OCI-LY3 (cell line): ENCODE results near the gene ZAR1L.
"Not testable (repeated sequence)": the region's sequence is repeated elsewhere in the genome, so short reads cannot be mapped to it uniquely, and the experiment has no call there.

Experiments
- H2AFZ ChIP-seq: fragments of 200-600, 300-600 bp; shearing (Covaris generic); 2 replicates; pipeline ENCODE4 v1.6.0; 2014; ENCODE audit warnings: antibody characterized with exemption, low read depth, low read length
- H3K27ac ChIP-seq: fragments of 200-600, 300-600 bp; sonication (generic); 2 replicates; pipeline ENCODE4 v1.5.1; 2014; ENCODE audit warnings: mild to moderate bottlenecking, low read length, moderate library complexity, mixed read lengths
- H3K27me3 ChIP-seq: fragments of 200-600, 300-600 bp; sonication (generic); 2 replicates; pipeline ENCODE4 v1.6.1; 2014; ENCODE audit warnings: low read depth, low read length, mixed read lengths
- H3K36me3 ChIP-seq: fragments of 200-600, 300-600 bp; sonication (generic); replicated peaks from 2 replicates; pipeline ENCODE3; 2014; ENCODE audit warnings: low read depth, low read length, mixed read lengths
- H3K4me1 ChIP-seq: fragments of 300-600, 200-600 bp; sonication (generic); 2 replicates; pipeline ENCODE4 v1.6.1; 2014; ENCODE audit warnings: low read length, mixed read lengths
- H3K4me2 ChIP-seq: fragments of 200-600, 300-600 bp; sonication (generic); 2 replicates; pipeline ENCODE4 v1.6.1; 2014; ENCODE audit warnings: low read length, mixed read lengths
- H3K4me3 ChIP-seq: fragments of 300-600, 200-600 bp; sonication (generic); 2 replicates; pipeline ENCODE4 v1.5.1; 2014; ENCODE audit warnings: antibody characterized with exemption, mild to moderate bottlenecking, low read length, moderate library complexity
- H3K79me2 ChIP-seq: fragments of 300-600, 200-600 bp; shearing (Covaris generic); 2 replicates; pipeline ENCODE4 v1.6.1; 2014; ENCODE audit warnings: mild to moderate bottlenecking, low read length, mixed read lengths
- H3K9ac ChIP-seq: fragments of 300-600, 200-600 bp; shearing (Covaris generic); 2 replicates; pipeline ENCODE4 v1.6.0; 2014; ENCODE audit warnings: mild to moderate bottlenecking, low read length, moderate library complexity
- H3K9me3 ChIP-seq: fragments of 200-600, 300-600 bp; shearing (Covaris generic); 2 replicates; pipeline ENCODE4 v1.6.1; 2014; ENCODE audit warnings: low read length, mixed read lengths; ENCODE audit not compliant: insufficient read depth
- H4K20me1 ChIP-seq: fragments of 200-600, 300-600 bp; sonication (generic); 2 replicates; pipeline ENCODE4 v1.6.1; 2016; ENCODE audit warnings: low read length, mixed read lengths; ENCODE audit not compliant: insufficient read depth
- EZH2phosphoT487 ChIP-seq: fragments of 200-600 bp; shearing (Covaris generic); IDR thresholded peaks from 2 replicates; pipeline ENCODE4 v1.6.1; 2018; ENCODE audit warnings: antibody characterized with exemption, mixed run types, low read depth
- TF ChIP-seq, protein P1 (sequence below): fragments of 200-600, 300-600 bp; sonication (generic); IDR thresholded peaks from 2 replicates; pipeline ENCODE4 v1.5.1; 2014; ENCODE audit warnings: antibody characterized with exemption, low read length, low read depth

The ZAR1L gene, protein sequence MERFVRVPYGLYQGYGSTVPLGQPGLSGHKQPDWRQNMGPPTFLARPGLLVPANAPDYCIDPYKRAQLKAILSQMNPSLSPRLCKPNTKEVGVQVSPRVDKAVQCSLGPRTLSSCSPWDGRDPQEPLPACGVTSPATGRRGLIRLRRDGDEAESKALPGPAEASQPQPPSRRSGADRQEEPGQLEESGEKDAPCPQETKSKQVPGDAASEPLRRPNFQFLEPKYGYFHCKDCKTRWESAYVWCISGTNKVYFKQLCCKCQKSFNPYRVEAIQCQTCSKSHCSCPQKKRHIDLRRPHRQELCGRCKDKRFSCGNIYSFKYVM

GRCh38 chr13:32315238-32316027 lies at the start of gene ZAR1L, which contains the start of gene BRCA2:
TSS of gene ZAR1L (minus strand) at chr13:32315363. CDS start at chr13:32311925, 3,438 bp downstream.
TSS of gene BRCA2 (plus strand) at chr13:32315508. CDS start at chr13:32316461, 953 bp downstream.
- peak within 1 kb of the TSS; percentile 86 for H3K4me2 ChIP-seq
- no peaks in the 10 kb centered on the region for H3K9me3 ChIP-seq
- H3K27me3 ChIP-seq = no peaks in the 10 kb centered on the region
- TF ChIP-seq EZH2phosphoT487 = no peak
- TF ChIP-seq, protein P1, sequence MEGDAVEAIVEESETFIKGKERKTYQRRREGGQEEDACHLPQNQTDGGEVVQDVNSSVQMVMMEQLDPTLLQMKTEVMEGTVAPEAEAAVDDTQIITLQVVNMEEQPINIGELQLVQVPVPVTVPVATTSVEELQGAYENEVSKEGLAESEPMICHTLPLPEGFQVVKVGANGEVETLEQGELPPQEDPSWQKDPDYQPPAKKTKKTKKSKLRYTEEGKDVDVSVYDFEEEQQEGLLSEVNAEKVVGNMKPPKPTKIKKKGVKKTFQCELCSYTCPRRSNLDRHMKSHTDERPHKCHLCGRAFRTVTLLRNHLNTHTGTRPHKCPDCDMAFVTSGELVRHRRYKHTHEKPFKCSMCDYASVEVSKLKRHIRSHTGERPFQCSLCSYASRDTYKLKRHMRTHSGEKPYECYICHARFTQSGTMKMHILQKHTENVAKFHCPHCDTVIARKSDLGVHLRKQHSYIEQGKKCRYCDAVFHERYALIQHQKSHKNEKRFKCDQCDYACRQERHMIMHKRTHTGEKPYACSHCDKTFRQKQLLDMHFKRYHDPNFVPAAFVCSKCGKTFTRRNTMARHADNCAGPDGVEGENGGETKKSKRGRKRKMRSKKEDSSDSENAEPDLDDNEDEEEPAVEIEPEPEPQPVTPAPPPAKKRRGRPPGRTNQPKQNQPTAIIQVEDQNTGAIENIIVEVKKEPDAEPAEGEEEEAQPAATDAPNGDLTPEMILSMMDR = no peak
- peak within 1 kb of the TSS; percentile 74 for H2AFZ ChIP-seq
- peak within 1 kb of the TSS; percentile 79 for H3K4me3 ChIP-seq
- H4K20me1 ChIP-seq = no peaks in the 10 kb centered on the region
- peak within 1 kb of the TSS; percentile 88 for H3K9ac ChIP-seq
- H3K27ac ChIP-seq = peak within 1 kb of the TSS; percentile 89
- H3K79me2 ChIP-seq = peaks cover 9% of the 10 kb centered on the region
- H3K36me3 ChIP-seq = peaks cover 17% of the 10 kb centered on the region
- peaks cover 23% of the 10 kb centered on the region for H3K4me1 ChIP-seq

GRCh38 chr13:32362574-32362973 lies 47.4 kb upstream of the ZAR1L start:
- H3K4me2 ChIP-seq = no peak overlapping the region
- no peak overlapping the region for H3K27ac ChIP-seq
- H3K9ac ChIP-seq = no peak overlapping the region
- no peak overlapping the region for H3K4me3 ChIP-seq
- H3K9me3 ChIP-seq = no peaks in the 10 kb centered on the region
- H3K79me2 ChIP-seq = no peaks in the 10 kb centered on the region
- TF ChIP-seq, protein P1 = no peak
- no peak for TF ChIP-seq EZH2phosphoT487
- H3K27me3 ChIP-seq = no peaks in the 10 kb centered on the region
- no peaks in the 10 kb centered on the region for H4K20me1 ChIP-seq
- H3K4me1 ChIP-seq = no peaks in the 10 kb centered on the region
- H3K36me3 ChIP-seq = peaks cover 22% of the 10 kb centered on the region
- H2AFZ ChIP-seq = no peak overlapping the region

- Histone ChIP-seq H3K36me3 (peaks cover 16% of the 10 kb centered on the region), H3K4me1 (peaks cover 12% of the 10 kb centered on the region)
- H3K27me3 ChIP-seq, H3K79me2 ChIP-seq, H3K9ac ChIP-seq, H3K27ac ChIP-seq, H3K4me3 ChIP-seq, H3K9me3 ChIP-seq, H3K4me2 ChIP-seq, H2AFZ ChIP-seq, H4K20me1 ChIP-seq: not testable (repeated sequence)
Measured at GRCh38 chr13:32355935-32356334, 40.8 kb upstream of the ZAR1L start.

DNA sequence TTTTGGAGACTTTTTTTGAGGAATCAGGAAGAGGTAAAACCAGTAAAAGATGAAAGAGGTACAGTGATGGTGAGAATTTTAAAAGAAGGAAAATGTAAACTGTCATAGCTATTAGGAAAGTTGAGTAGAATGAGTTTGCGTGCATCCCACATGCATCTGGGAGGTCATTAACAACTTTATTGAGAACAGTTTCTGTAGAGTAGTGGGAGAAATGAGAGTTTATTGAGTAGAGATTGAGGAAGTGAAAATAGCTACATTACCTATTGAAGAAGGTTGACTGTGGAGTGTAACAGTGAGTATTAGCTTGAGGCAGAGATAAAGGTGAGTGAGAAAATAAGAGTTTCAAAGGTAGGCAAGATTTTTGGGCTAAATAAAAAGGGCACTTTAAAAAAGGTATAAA lies 38.9 kb upstream of the ZAR1L start:
- no peaks in the 10 kb centered on the region for H3K27me3 ChIP-seq
- H3K4me2 ChIP-seq = no peak overlapping the region
- H3K36me3 ChIP-seq = peaks cover 21% of the 10 kb centered on the region
- TF ChIP-seq EZH2phosphoT487 = no peak
- TF ChIP-seq, protein P1 = no peak
- no peak overlapping the region for H3K4me3 ChIP-seq
- no peaks in the 10 kb centered on the region for H3K79me2 ChIP-seq
- peaks cover 12% of the 10 kb centered on the region for H3K4me1 ChIP-seq
- no peak overlapping the region for H3K27ac ChIP-seq
- no peak overlapping the region for H3K9ac ChIP-seq
- H4K20me1 ChIP-seq = no peaks in the 10 kb centered on the region
- H3K9me3 ChIP-seq = no peaks in the 10 kb centered on the region
- no peak overlapping the region for H2AFZ ChIP-seq

DNA sequence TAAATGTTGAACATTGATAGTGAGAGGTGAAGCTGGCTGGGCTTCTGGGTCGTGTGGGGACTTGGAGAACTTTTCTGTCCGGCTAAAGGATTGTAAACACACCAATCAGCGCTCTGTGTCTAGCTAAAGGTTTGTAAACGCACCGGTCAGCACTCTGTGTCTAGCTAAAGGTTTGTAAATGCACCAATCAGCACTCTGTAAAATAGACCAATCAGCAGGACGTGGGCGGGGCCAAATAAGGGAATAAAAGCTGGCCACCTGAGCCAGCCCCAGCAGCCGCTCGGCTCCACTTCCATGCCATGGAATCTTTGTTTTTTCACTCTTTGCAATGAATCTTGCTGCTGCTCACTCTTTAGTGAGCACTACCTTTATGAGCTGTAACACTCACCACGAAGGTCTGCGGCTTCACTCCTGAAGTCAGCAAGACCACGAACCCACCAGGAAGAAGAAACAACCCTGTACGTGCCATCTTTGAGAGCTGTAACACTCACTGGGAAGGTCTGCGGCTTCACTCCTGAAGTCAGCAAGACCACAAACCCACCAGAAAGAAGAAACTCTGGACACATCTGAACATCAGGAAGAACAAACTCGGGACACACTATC lies 35.8 kb upstream of the ZAR1L start:
- peaks cover 12% of the 10 kb centered on the region for H3K4me1 ChIP-seq
- not testable (repeated sequence) for H3K4me3 ChIP-seq, H3K27me3 ChIP-seq, H3K4me2 ChIP-seq, H3K27ac ChIP-seq, H3K9ac ChIP-seq, H4K20me1 ChIP-seq, H2AFZ ChIP-seq, H3K9me3 ChIP-seq, H3K79me2 ChIP-seq
- peaks cover 33% of the 10 kb centered on the region for H3K36me3 ChIP-seq
